Neural cell (in vitro differentiated cells): ENCODE results near the gene UNC5B.

Experiments
- EP300 ChIP-seq: fragments of 450-650 bp; conservative IDR thresholded peaks from 2 replicates; pipeline ENCODE4 v1.6.1; 2014; ENCODE audit warnings: antibody characterized with exemption, mild to moderate bottlenecking, moderate library complexity; ENCODE audit not compliant: poor library complexity, severe bottlenecking
- EZH2 ChIP-seq: fragments of 200-600, 300-800 bp; shearing (Covaris generic), sonication (generic); IDR thresholded peaks from 2 replicates; pipeline ENCODE4 v1.6.1; 2014; ENCODE audit warnings: antibody characterized with exemption, low read length, borderline replicate concordance, mild to moderate bottlenecking; ENCODE audit not compliant: insufficient read depth, poor library complexity, severe bottlenecking
- POLR2AphosphoS5 ChIP-seq: IDR thresholded peaks from 2 replicates; pipeline ENCODE4 v1.6.1; 2012
- RAD21 ChIP-seq: fragments of 450-650 bp; conservative IDR thresholded peaks from 2 replicates; pipeline ENCODE4 v1.6.1; 2014; ENCODE audit warnings: antibody characterized with exemption, mild to moderate bottlenecking, moderate library complexity
- REST ChIP-seq: IDR thresholded peaks from 2 replicates; pipeline ENCODE4 v1.6.1; 2012; ENCODE audit warnings: borderline replicate concordance
- SMC3 ChIP-seq: fragments of 450-650 bp; conservative IDR thresholded peaks from 2 replicates; pipeline ENCODE4 v1.6.1; 2014; ENCODE audit warnings: antibody characterized with exemption, mild to moderate bottlenecking, moderate library complexity; ENCODE audit not compliant: poor library complexity
- TAF1 ChIP-seq: IDR thresholded peaks from 2 replicates; pipeline ENCODE4 v1.6.1; 2012; ENCODE audit warnings: low read depth
- TF ChIP-seq, protein P1 (sequence below): fragments of 450-650 bp; IDR thresholded peaks from 2 replicates; pipeline ENCODE4 v1.5.1; 2014; ENCODE audit warnings: antibody characterized with exemption, mild to moderate bottlenecking, moderate library complexity; ENCODE audit not compliant: poor library complexity, severe bottlenecking

- TF ChIP-seq, protein P1, sequence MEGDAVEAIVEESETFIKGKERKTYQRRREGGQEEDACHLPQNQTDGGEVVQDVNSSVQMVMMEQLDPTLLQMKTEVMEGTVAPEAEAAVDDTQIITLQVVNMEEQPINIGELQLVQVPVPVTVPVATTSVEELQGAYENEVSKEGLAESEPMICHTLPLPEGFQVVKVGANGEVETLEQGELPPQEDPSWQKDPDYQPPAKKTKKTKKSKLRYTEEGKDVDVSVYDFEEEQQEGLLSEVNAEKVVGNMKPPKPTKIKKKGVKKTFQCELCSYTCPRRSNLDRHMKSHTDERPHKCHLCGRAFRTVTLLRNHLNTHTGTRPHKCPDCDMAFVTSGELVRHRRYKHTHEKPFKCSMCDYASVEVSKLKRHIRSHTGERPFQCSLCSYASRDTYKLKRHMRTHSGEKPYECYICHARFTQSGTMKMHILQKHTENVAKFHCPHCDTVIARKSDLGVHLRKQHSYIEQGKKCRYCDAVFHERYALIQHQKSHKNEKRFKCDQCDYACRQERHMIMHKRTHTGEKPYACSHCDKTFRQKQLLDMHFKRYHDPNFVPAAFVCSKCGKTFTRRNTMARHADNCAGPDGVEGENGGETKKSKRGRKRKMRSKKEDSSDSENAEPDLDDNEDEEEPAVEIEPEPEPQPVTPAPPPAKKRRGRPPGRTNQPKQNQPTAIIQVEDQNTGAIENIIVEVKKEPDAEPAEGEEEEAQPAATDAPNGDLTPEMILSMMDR, result no peak
- TF ChIP-seq EZH2, result no peak
- TF ChIP-seq REST, result no peak
- TF ChIP-seq EP300, result no peak
- no peak for TF ChIP-seq RAD21
- TF ChIP-seq SMC3, result no peak
- TF ChIP-seq POLR2AphosphoS5, result no peak
- no peak for TF ChIP-seq TAF1
Measured at GRCh38 chr10:71220689-71221540, 8.5 kb downstream of the UNC5B start.
